ENCODE data around the gene RBFOX2. TPM values are rescaled to one million over a fixed set of nuclear protein-coding genes. Genes with fewer than 3 reads are reported as not detected.

RBFOX2 gene
- total RNA-seq, 1 donor from 2014 or later = 126 TPM

DNA sequence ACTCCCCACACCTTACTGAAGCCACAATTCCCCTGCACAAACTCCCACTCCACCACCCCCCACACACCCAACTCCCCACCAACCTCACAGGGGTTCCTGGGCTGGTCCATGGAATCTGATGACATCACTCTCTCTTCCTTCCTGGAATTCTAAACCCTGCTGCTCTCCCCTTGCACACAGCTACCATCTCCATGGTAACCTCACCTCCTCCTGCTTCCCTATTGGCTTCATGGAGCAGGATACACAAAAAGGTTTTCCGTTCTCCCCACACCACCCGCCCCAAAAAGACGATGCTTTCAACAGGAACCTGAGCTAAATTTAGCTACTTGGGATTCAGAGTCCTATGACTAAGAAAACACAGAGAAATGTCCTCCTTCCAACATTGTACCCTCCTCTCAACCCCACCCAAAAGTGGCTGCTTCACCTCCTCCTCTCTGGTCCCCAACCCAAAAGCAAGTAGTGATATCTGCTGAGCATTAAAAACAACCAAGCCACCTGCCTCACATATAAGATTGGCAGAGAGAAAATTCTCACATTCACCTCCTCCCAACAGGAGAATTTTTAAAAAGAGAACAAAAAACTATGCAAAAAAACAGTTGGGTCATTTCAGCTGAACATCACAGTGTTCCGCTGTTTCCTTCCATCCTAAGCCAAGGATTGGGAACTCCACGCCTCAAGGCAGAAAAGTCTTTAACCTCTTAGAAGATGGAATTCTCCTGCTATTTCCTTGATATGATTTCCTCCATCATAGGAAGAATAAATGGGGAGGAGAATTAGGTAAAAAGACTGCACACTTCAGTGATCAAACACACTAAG lies 66.9 kb downstream of the RBFOX2 start:
- TF ChIP-seq CTCF (conservative IDR thresholded peaks at IDR 0.05) = no peak
- no peaks in the 10 kb centered on the region for H3K27me3 Mint-ChIP-seq (ENCODE audit: low read depth)
- peak overlapping the region; percentile 70 for H3K4me3 Mint-ChIP-seq
- no peaks in the 10 kb centered on the region for H3K9me3 Mint-ChIP-seq
- H3K4me1 Mint-ChIP-seq = peaks cover 41% of the 10 kb centered on the region
- no peaks in the 10 kb centered on the region for H3K36me3 Mint-ChIP-seq (ENCODE audit: low read depth)
- DNase-seq (ENCODE audit: low read depth, low spot score) = no peak
- peak overlapping the region; percentile 95 for H3K27ac Mint-ChIP-seq (ENCODE audit: unreplicated experiment)

DNA sequence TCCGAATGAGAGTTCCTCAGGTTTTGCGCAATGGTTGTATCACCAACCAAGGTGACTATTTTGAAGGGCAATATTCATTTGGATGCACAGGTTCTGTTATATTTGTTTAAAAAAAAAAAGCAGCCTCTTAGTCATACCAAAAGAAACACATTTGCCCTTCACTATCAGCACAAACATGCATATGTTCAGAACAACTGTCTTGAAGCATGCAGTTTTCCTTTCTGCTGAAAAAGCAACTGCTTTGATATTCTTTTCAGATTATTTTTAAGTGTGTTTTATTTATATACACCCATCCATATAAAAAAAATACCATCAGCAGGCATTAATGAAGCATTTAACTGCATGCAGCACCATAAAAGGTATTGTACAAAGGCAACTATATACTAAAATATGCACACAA lies 67.8 kb downstream of the RBFOX2 start:
- no peak overlapping the region for H3K4me3 Mint-ChIP-seq

DNA sequence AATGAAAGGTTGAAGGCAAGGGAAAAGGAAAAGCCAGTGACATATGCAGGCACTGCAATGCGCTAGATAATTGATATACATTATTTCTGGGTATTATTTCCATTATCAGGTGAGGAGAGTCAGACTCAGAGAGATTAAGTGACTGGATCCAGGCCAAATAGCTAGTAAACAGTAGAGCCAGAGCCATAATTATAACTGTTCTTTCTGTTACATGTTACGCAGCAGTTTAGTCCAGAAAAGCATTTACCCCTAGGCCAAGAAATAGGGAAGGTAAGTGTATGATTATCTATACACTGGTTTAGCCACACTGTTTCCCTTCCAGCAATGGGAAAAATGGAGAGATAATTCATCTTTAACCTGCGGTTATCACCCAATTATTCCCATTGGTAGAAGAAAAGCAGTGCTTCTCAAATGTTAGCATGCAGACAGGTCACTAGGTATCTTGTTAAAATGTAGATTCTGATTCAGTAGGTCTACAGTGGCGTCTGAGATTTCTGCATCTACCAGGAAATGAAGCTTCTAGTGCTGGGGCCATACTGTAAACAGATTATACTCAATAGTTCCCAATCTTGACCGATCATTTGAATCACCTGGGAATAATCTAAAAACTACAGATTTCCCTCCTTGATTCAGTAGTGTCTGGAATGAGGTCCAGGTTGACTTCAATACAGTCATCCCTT lies 69.4 kb downstream of the RBFOX2 start:
- no peaks in the 10 kb centered on the region for H3K36me3 Mint-ChIP-seq (ENCODE audit: low read depth)
- H3K4me3 Mint-ChIP-seq = no peak overlapping the region
- TF ChIP-seq CTCF (conservative IDR thresholded peaks at IDR 0.05) = no peak
- no peaks in the 10 kb centered on the region for H3K9me3 Mint-ChIP-seq
- no peaks in the 10 kb centered on the region for H3K27me3 Mint-ChIP-seq (ENCODE audit: low read depth)
- no peak for DNase-seq (ENCODE audit: low read depth, low spot score)
- peaks cover 29% of the 10 kb centered on the region for H3K4me1 Mint-ChIP-seq
- no peak overlapping the region for H3K27ac Mint-ChIP-seq (ENCODE audit: unreplicated experiment)

More for the DNA sequence above, 67.8 kb downstream of the RBFOX2 start:
- Mint-ChIP-seq H3K9me3 (no peaks in the 10 kb centered on the region), H3K27ac (ENCODE audit: unreplicated experiment) (no peak overlapping the region), H3K4me1 (peaks cover 36% of the 10 kb centered on the region), H3K27me3 (ENCODE audit: low read depth) (no peaks in the 10 kb centered on the region), H3K36me3 (ENCODE audit: low read depth) (no peaks in the 10 kb centered on the region)
- DNase-seq (ENCODE audit: low read depth, low spot score) = no peak
- TF ChIP-seq CTCF (conservative IDR thresholded peaks at IDR 0.05) = no peak

DNA sequence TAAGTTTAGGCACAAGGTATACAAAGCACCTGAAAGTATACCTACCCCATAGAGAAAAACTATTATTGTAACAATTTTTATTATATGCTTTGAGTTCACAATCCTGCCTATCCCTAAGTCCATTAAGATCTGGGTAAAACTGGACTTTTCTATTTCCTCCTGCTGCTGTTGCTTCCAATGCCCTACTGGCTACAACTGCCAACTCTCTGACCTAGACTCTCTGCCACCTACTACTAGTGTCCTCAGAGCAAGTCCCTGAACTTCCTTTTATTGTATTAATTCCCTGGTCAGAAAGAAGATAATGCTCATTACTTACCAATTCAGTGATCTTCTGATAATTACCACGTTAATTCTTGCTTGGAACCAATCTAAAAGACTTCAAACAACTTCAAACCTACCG lies 70.3 kb downstream of the RBFOX2 start:
- H3K9me3 Mint-ChIP-seq = no peaks in the 10 kb centered on the region

GRCh38 chr22:35957589-35957988 lies 71.0 kb downstream of the RBFOX2 start:
- DNase-seq (ENCODE audit: low read depth, low spot score) = no peak
- no peak overlapping the region for H3K4me3 Mint-ChIP-seq
- no peaks in the 10 kb centered on the region for H3K27me3 Mint-ChIP-seq (ENCODE audit: low read depth)
- H3K36me3 Mint-ChIP-seq (ENCODE audit: low read depth) = no peaks in the 10 kb centered on the region
- no peaks in the 10 kb centered on the region for H3K9me3 Mint-ChIP-seq
- TF ChIP-seq CTCF (conservative IDR thresholded peaks at IDR 0.05) = no peak
- peaks cover 23% of the 10 kb centered on the region for H3K4me1 Mint-ChIP-seq
- H3K27ac Mint-ChIP-seq (ENCODE audit: unreplicated experiment) = no peak overlapping the region

More for the DNA sequence above, 70.3 kb downstream of the RBFOX2 start:
- Mint-ChIP-seq H3K27me3 (ENCODE audit: low read depth) (no peaks in the 10 kb centered on the region), H3K4me3 (no peak overlapping the region), H3K27ac (ENCODE audit: unreplicated experiment) (peak overlapping the region; percentile 50), H3K4me1 (peaks cover 29% of the 10 kb centered on the region), H3K36me3 (ENCODE audit: low read depth) (no peaks in the 10 kb centered on the region)
- TF ChIP-seq CTCF (conservative IDR thresholded peaks at IDR 0.05) = no peak
- DNase-seq (ENCODE audit: low read depth, low spot score) = no peak

Data from neural crest cell (in vitro differentiated cells).